ENCODE data around the gene ANKS1B. TPM values are rescaled to one million over a fixed set of nuclear protein-coding genes. Genes with fewer than 3 reads are reported as not detected.

The ANKS1B gene
- total and polyA plus RNA-seq, 7 donors, result 0.46 to 7.4 (median 3.6) TPM

- no peak overlapping the region for H3K4me3 ChIP-seq
- no peaks in the 10 kb centered on the region for H3K9me3 ChIP-seq
- no peaks in the 10 kb centered on the region for H3K4me1 ChIP-seq
- 50 to 72% (median 55%) methylated on average over 6 of the region's 6 CpGs for WGBS, 3 donors
- no peak for DNase-seq
- no peaks in the 10 kb centered on the region for H3K36me3 ChIP-seq (ENCODE audit: insufficient read depth in 1 of 2, low read depth in 1 of 2)
- intact Hi-C loops (cut with DNase I), result no loop called here
- no peak for ATAC-seq
- TF ChIP-seq, protein P1, sequence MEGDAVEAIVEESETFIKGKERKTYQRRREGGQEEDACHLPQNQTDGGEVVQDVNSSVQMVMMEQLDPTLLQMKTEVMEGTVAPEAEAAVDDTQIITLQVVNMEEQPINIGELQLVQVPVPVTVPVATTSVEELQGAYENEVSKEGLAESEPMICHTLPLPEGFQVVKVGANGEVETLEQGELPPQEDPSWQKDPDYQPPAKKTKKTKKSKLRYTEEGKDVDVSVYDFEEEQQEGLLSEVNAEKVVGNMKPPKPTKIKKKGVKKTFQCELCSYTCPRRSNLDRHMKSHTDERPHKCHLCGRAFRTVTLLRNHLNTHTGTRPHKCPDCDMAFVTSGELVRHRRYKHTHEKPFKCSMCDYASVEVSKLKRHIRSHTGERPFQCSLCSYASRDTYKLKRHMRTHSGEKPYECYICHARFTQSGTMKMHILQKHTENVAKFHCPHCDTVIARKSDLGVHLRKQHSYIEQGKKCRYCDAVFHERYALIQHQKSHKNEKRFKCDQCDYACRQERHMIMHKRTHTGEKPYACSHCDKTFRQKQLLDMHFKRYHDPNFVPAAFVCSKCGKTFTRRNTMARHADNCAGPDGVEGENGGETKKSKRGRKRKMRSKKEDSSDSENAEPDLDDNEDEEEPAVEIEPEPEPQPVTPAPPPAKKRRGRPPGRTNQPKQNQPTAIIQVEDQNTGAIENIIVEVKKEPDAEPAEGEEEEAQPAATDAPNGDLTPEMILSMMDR (IDR thresholded peaks at IDR 0.05), result no peak
- H3K27me3 ChIP-seq (ENCODE audit: insufficient read depth in 3 of 3, low read length in 2 of 3), result no peaks in the 10 kb centered on the region
- H3K27ac ChIP-seq, result no peak overlapping the region
Measured at GRCh38 chr12:99392091-99392850, 592.5 kb downstream of the ANKS1B start.

DNA sequence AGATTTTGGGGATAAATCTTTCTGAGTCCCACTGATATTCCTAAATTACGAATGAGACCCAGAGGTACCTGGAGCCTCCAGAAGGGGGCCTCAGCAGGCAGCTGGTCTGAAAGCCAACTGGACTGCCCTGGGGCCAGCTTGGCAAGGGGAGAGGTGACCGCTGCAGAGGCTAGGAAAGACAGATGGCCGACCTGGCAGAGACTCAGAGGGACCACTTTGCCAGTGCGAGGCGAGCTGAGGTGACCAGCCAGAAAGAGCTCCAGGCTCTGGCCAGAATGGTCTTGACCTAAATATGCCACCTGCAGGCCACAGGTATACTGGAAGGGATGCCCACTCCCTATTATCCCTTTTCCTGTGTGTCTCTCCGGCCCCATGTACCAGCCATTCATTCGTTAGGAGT lies 594.0 kb downstream of the ANKS1B start:
- Histone ChIP-seq H3K27ac (no peak overlapping the region), H3K36me3 (ENCODE audit: insufficient read depth in 1 of 2, low read depth in 1 of 2) (no peaks in the 10 kb centered on the region), H3K27me3 (ENCODE audit: insufficient read depth in 3 of 3, low read length in 2 of 3) (no peaks in the 10 kb centered on the region), H3K4me1 (no peaks in the 10 kb centered on the region), H3K9me3 (no peaks in the 10 kb centered on the region), H3K4me3 (no peak overlapping the region)
- ATAC-seq, result peak in 1 of 4 donors; percentile 47
- WGBS, 3 donors, result 33 to 55% (median 42%) methylated on average over 7 of the region's 7 CpGs
- TF ChIP-seq, protein P1 (IDR thresholded peaks at IDR 0.05), result no peak
- intact Hi-C loops (cut with DNase I), result no loop called here
- DNase-seq, result peak in 1 of 2 donors; percentile 7

DNA sequence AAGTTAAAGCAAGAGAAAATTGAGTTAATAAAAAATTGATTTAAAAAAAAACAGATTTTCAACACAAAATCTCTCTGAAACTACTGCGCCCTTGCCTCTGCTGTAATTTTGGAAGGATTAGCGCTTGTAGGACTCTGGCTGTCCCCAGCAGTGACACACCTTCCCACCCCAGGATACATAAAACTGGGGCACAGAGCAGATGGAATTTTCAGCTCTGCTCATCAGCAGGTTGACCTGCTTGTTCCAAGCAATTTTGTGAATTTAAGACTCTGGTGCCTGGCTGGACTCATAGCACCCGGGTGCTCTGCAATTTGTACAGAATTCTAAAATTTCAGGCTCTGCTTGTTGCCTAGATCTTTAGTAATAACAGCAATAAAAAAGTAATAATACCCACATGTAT lies 595.0 kb downstream of the ANKS1B start:
- no peaks in the 10 kb centered on the region for H3K9me3 ChIP-seq
- H3K4me3 ChIP-seq, result no peak overlapping the region
- H3K27ac ChIP-seq, result no peak overlapping the region
- no peaks in the 10 kb centered on the region for H3K36me3 ChIP-seq (ENCODE audit: insufficient read depth in 1 of 2, low read depth in 1 of 2)
- H3K4me1 ChIP-seq, result no peaks in the 10 kb centered on the region
- TF ChIP-seq, protein P1 (IDR thresholded peaks at IDR 0.05), result no peak
- ATAC-seq (no peak), DNase-seq (no peak)
- intact Hi-C loops (cut with DNase I), result no loop called here
- no peaks in the 10 kb centered on the region for H3K27me3 ChIP-seq (ENCODE audit: insufficient read depth in 3 of 3, low read length in 2 of 3)
- WGBS, 3 donors, result 88 to 90% (median 90%) methylated on average over 3 of the region's 3 CpGs

DNA sequence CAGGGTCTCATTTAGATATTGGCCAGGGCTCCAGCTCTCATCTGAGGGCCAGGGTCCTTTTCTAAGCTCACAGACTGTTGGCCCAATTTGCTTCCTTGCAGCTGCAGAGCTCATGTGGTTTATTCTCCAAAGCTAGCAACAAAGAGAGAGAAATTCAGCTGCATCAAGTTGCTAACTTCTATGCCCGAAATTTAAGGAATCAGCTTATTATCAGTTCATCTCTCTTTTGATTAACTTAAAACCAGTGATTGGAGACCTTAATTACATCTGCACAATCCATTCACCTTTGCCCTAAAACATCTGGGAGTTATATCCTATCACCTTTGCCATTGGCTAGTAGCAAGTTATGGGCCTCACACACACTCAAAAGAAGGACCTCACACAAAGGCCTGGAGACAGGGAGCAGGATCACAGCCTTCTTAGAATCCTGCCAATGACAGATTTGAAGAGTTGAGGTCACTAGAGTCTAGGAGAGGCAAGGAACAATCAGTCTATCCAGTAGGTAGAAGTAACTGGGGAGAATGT lies 596.0 kb downstream of the ANKS1B start:
- 69 to 81% (median 69%) methylated on average over 1 of the region's 1 CpG for WGBS, 3 donors
- TF ChIP-seq, protein P1 (IDR thresholded peaks at IDR 0.05), result no peak
- Histone ChIP-seq H3K36me3 (ENCODE audit: insufficient read depth in 1 of 2, low read depth in 1 of 2) (no peaks in the 10 kb centered on the region), H3K27ac (no peak overlapping the region), H3K4me3 (no peak overlapping the region), H3K4me1 (no peaks in the 10 kb centered on the region), H3K9me3 (no peaks in the 10 kb centered on the region), H3K27me3 (ENCODE audit: insufficient read depth in 3 of 3, low read length in 2 of 3) (no peaks in the 10 kb centered on the region)
- intact Hi-C loops (cut with DNase I), result no loop called here
- DNase-seq, result no peak
- ATAC-seq, result no peak
